Progenitor cell of endocrine pancreas (in vitro differentiated cells): ENCODE data around the gene SIDT2. TPM values are rescaled to one million over a fixed set of nuclear protein-coding genes. Genes with fewer than 3 reads are reported as not detected.

Source experiments
- DNase-seq: peaks from one replicate; pipeline ENCODE4 v3.0.0; 2021; ENCODE audit warnings: low spot score; ENCODE audit not compliant: unreplicated experiment
- H3K27ac Mint-ChIP-seq: 2 replicates; pipeline ENCODE4 v1.8.0; 2021; ENCODE audit warnings: mild to moderate bottlenecking, moderate library complexity, mixed read lengths
- H3K27me3 Mint-ChIP-seq: 2 replicates; pipeline ENCODE4 v1.8.0; 2021; ENCODE audit warnings: mixed read lengths
- H3K36me3 Mint-ChIP-seq: 2 replicates; pipeline ENCODE4 v1.8.0; 2022; ENCODE audit warnings: mixed read lengths; ENCODE audit not compliant: insufficient read depth
- H3K4me1 Mint-ChIP-seq: 2 replicates; pipeline ENCODE4 v1.8.0; 2021; ENCODE audit warnings: low read depth, mixed read lengths
- H3K4me3 Mint-ChIP-seq: 2 replicates; pipeline ENCODE4 v1.8.0; 2021; ENCODE audit warnings: low read depth, mild to moderate bottlenecking, moderate library complexity, mixed read lengths
- H3K9me3 Mint-ChIP-seq: 2 replicates; pipeline ENCODE4 v1.8.0; 2021; ENCODE audit warnings: low read depth, mixed read lengths
- total RNA-seq: library from RNA; stranded (reverse); gene quantifications from 2 replicates; pipeline ENCODE4 v1.2.1, GENCODE V29; 2021
- TF ChIP-seq, protein P1 (sequence below): fragments of 200-600 bp; sonication (generic); IDR thresholded peaks from one replicate; pipeline ENCODE4 v1.5.0; 2021; ENCODE audit warnings: antibody characterized with exemption, mild to moderate bottlenecking; ENCODE audit not compliant: unreplicated experiment

The SIDT2 gene
- total RNA-seq, 1 donor from 2014 or later, result 44.7 TPM

DNA sequence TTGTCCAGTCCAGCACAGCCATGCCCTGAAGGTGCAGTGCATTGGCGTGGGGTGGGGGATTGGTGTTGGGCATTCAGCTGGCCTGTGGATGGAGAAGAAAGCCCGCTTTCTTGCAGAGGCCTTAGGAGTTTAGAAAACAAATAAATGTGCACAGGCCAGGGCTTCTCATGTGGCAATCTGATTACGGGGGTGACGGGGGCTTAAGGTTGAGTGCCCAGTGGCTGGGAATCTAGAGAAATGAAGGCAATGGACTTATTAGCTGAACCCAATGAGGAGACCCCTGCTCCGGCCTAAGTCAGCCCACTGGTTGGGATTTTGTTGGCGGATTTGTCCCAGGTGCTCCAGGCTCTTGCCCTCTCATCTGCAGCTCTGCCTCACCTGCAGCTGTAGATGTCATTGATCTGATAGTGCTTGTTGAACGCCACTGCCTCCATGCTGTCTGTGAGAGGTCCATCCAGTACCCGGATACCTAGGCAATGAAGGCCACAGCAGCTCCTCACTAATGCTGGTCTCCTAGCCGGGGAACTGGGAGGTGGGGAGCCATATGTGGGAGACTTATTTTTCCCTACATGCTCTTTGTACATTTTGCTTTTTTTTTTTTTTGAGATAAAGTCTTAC lies 47.1 kb downstream of the SIDT2 start:
- no peak for DNase-seq
- H3K4me1 Mint-ChIP-seq, result peaks cover 10% of the 10 kb centered on the region
- no peak overlapping the region for H3K27ac Mint-ChIP-seq
- H3K27me3 Mint-ChIP-seq, result no peaks in the 10 kb centered on the region
- peaks cover 10% of the 10 kb centered on the region for H3K36me3 Mint-ChIP-seq
- no peak overlapping the region for H3K4me3 Mint-ChIP-seq
- H3K9me3 Mint-ChIP-seq, result no peaks in the 10 kb centered on the region
- TF ChIP-seq, protein P1, sequence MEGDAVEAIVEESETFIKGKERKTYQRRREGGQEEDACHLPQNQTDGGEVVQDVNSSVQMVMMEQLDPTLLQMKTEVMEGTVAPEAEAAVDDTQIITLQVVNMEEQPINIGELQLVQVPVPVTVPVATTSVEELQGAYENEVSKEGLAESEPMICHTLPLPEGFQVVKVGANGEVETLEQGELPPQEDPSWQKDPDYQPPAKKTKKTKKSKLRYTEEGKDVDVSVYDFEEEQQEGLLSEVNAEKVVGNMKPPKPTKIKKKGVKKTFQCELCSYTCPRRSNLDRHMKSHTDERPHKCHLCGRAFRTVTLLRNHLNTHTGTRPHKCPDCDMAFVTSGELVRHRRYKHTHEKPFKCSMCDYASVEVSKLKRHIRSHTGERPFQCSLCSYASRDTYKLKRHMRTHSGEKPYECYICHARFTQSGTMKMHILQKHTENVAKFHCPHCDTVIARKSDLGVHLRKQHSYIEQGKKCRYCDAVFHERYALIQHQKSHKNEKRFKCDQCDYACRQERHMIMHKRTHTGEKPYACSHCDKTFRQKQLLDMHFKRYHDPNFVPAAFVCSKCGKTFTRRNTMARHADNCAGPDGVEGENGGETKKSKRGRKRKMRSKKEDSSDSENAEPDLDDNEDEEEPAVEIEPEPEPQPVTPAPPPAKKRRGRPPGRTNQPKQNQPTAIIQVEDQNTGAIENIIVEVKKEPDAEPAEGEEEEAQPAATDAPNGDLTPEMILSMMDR, result no peak

DNA sequence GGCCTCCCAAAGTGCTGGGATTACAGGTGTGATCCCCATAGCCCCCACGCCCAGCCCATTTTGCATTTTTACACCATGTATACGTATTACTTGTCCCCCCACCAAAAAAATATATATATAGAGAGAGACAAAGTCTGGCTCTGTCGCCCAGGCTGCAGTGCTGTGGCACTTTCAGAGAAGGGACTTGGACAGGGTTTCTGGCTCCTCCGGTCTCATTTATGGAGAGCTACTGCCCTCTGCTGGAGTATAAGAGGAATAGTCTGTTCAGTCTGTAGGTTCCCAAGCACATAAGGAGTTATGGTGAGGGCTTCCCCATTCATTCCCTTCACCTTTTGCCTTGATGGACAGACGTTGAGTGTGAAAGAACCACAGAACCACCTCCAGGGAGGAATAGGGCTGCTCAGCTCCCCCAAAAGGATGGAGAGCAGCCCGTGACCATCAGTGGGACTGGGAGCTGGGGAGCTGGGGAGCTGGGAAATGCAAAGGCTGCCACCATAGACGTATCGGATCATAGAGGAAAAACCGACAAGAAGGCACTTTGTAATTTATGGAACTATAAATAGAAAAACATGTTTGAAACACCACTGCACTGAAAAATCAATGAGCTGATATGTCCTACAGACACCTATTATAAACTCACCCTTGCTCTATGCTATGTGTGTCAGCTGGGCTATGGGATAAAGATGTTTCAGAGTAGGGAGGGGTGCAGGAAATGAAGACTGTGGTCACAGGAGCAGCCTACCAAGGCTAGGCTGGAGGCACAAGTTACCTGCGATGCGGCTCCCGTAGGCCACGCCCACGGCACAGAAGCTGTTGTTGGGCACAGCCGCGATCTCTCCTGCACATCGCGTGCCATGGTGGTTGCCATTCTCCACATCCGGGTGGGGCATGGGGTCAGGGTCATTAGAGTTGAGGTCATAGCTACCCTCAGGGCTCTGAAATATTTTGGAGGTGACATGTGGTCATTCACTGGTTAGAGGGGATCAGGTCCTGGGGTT lies 48.1 kb downstream of the SIDT2 start:
- H3K4me1 Mint-ChIP-seq, result peaks cover 17% of the 10 kb centered on the region
- H3K27me3 Mint-ChIP-seq, result no peaks in the 10 kb centered on the region
- peak overlapping the region; percentile 82 for H3K27ac Mint-ChIP-seq
- DNase-seq, result no peak
- TF ChIP-seq, protein P1, result peak; percentile 84
- no peak overlapping the region for H3K4me3 Mint-ChIP-seq
- peaks cover 10% of the 10 kb centered on the region for H3K36me3 Mint-ChIP-seq
- no peaks in the 10 kb centered on the region for H3K9me3 Mint-ChIP-seq

DNA sequence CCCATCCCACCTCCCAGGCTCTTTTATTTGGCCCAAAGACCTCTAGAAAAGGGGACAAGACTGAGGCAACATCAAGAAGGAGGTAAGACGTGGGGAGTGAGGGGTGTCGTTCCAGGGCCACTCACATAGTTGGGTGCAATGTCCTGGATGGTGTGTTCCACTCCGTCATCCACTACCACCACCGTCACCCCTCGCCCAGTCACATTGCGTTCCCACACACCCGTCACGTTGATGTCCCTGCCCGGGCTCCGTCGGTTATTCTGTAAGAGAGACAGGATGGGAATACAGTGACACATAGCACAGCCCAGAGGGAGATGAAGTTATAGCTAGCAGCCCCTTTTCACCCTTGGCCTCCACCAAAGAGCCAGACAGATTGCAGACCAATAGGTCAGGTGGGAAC lies 49.5 kb downstream of the SIDT2 start:
- Mint-ChIP-seq H3K4me3 (no peak overlapping the region), H3K4me1 (peaks cover 18% of the 10 kb centered on the region), H3K9me3 (no peaks in the 10 kb centered on the region), H3K27ac (no peak overlapping the region), H3K36me3 (peaks cover 8% of the 10 kb centered on the region), H3K27me3 (no peaks in the 10 kb centered on the region)
- TF ChIP-seq, protein P1, result no peak
- DNase-seq, result no peak

DNA sequence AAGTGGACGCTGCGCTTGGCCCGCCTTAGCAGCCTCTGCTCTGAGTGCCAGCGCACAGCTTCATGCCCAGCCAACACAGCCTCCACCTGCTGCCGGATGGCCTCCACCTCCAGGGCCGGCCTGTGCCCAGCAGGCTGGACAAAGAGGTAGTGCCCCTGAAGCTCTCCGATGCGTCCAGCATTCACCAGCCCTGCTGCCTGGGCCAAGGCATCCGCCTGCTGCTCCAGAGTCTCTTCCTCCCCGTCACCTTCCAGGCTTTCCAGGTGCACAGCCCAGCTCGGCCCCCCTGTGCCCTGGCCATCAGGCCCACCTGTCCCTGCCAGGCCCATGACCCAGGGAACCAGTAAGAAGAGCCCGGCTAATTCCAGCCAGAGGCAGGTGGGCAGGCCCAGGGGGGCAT lies 50.9 kb downstream of the SIDT2 start:
- Mint-ChIP-seq H3K9me3 (no peaks in the 10 kb centered on the region), H3K4me3 (no peak overlapping the region), H3K27ac (no peak overlapping the region), H3K36me3 (peaks cover 8% of the 10 kb centered on the region), H3K4me1 (peaks cover 23% of the 10 kb centered on the region), H3K27me3 (no peaks in the 10 kb centered on the region)
- TF ChIP-seq, protein P1, result no peak
- no peak for DNase-seq

DNA sequence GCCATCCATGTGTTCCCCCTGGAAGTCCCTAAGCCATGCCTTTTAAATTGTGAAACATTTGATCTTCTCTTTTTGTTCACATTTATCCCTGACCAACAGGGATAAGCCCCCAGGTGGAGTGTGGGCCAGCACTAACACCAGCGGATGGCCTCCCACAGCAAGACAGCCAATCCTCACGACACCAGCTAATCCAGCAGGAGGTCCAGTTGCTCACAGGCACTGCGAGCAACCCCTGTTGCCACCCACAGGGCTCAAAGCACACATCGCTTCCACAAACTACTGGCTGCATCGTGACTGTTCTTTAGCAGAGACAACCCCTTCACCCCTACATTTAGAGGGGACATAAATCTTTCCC lies 51.4 kb downstream of the SIDT2 start:
- DNase-seq, result no peak
- H3K9me3 Mint-ChIP-seq, result no peaks in the 10 kb centered on the region
- H3K4me1 Mint-ChIP-seq, result peaks cover 21% of the 10 kb centered on the region
- TF ChIP-seq, protein P1, result no peak
- no peak overlapping the region for H3K4me3 Mint-ChIP-seq
- H3K36me3 Mint-ChIP-seq, result peaks cover 8% of the 10 kb centered on the region
- H3K27me3 Mint-ChIP-seq, result no peaks in the 10 kb centered on the region
- H3K27ac Mint-ChIP-seq, result no peak overlapping the region
